ENCODE measurements around the gene RPS5. TPM values are rescaled to one million over a fixed set of nuclear protein-coding genes. Genes with fewer than 3 reads are reported as not detected.

The RPS5 gene
- total RNA-seq, 1 experiment from 2014 or later: 1,982 TPM

DNA sequence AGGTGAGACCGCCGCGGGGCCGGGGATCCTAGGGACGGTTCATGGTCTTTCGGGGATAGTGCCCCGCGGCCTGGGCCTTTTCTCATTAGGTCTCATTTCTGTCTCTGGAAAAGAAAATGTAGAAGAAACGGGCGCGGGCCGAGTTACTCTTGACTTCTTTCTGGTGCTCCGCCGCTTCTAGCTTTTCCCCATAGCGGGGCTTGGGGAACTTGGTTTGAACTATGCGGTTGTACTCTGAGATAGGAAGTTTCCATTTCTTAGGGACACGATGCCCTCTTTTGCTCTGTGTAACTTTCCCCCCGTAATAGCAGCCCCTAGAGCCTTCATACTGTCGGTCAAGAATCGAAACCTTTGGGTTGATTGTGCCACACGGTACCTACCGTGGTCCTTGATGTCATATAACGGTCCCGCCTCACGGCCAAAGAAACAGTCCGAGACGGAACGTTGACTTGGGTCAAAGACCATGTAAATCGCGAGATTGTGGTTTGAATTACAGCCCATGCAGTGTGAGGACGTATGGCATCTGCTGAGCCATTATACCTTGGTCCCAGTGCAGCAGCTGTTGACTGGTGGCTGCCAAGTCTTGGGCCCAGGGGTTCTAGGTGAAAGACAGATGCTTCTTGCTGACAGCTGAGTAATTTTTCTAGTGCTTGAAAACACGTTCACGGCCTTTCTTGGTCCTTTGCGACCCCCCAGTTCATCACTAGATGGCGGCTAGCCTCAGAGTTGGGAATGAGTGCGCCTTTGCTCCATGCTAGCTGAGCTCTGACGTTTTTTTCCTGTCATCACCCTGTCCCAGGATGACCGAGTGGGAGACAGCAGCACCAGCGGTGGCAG, 487 bp downstream of the RPS5 start:
- peak overlapping the region; percentile 62 to 96 for H3K4me3 ChIP-seq (replicated peaks in 1 of 2; ENCODE audit: low read depth in 1 of 2, low read length in 2 of 2)
- POLR2A ChIA-PET: interaction anchor here (0.7 kb wide), 1 partner anchor 25 kb away, joined by 3 read pairs; the partner anchor contains the start of gene ZNF497
- intact Hi-C loops (cut with micrococcal nuclease): no loop called here

DNA sequence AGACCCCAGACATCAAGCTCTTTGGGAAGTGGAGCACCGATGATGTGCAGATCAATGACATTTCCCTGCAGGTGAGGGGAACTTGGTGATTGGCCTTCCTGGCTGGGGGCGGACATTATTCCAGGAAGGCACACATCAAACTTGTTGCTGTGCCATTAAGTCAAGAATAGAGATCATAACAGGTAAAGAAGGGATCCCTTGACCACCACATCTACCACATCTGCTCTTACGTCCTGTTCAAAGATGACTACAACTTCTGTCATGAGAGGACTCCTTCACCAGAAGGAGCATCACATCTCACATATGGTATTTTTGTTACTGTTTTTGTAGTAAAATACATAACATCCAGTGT, 1.1 kb downstream of the RPS5 start:
- Histone ChIP-seq H3K9ac (ENCODE audit: low read length) (peak overlapping the region; percentile 100), H3K79me2 (ENCODE audit: insufficient read depth, low read length) (peaks cover 73% of the 10 kb centered on the region), H3K27me3 (ENCODE audit: insufficient read depth, low read length) (no peaks in the 10 kb centered on the region), H3K9me2 (ENCODE audit: insufficient read depth) (no peaks in the 10 kb centered on the region), H3K4me2 (ENCODE audit: low read length) (peak overlapping the region; percentile 94), H3K4me3 (replicated peaks in 1 of 2; ENCODE audit: low read depth in 1 of 2, low read length in 2 of 2) (peak overlapping the region; percentile 62 to 96), H3K9me3 (ENCODE audit: control insufficient read depth in 1 of 2, insufficient read depth in 1 of 2, low read depth in 1 of 2, low read length in 2 of 2) (no peaks in the 10 kb centered on the region), H3K4me1 (ENCODE audit: control insufficient read depth in 1 of 2, insufficient read depth in 2 of 2, low read length in 2 of 2) (peaks cover 21 to 59% of the 10 kb centered on the region in 2 experiments), H3K27ac (ENCODE audit: low read depth, low read length) (peak overlapping the region; percentile 97), H2AFZ (ENCODE audit: low read depth, low read length, poor library complexity, severe bottlenecking) (no peak overlapping the region), H4K20me1 (ENCODE audit: insufficient read depth) (peaks cover 36% of the 10 kb centered on the region; the same call in 1 of the 2 replicates), H3K36me3 (ENCODE audit: control insufficient read depth in 1 of 2, insufficient read depth in 2 of 2, low read length in 2 of 2) (peaks cover 26 to 53% of the 10 kb centered on the region in 2 experiments; a peak in 3 of 4 replicates)
- TF ChIP-seq ELF1 (IDR thresholded peaks at IDR 0.05; ENCODE audit: borderline replicate concordance, low read depth): no peak
- no peak for TF ChIP-seq SIN3A (IDR thresholded peaks at IDR 0.05; ENCODE audit: low read depth)
- no peak for TF ChIP-seq POLR2A (IDR thresholded peaks at IDR 0.05; ENCODE audit: borderline replicate concordance, extremely low read depth, insufficient read depth, insufficient read length)
- TF ChIP-seq, protein P1, sequence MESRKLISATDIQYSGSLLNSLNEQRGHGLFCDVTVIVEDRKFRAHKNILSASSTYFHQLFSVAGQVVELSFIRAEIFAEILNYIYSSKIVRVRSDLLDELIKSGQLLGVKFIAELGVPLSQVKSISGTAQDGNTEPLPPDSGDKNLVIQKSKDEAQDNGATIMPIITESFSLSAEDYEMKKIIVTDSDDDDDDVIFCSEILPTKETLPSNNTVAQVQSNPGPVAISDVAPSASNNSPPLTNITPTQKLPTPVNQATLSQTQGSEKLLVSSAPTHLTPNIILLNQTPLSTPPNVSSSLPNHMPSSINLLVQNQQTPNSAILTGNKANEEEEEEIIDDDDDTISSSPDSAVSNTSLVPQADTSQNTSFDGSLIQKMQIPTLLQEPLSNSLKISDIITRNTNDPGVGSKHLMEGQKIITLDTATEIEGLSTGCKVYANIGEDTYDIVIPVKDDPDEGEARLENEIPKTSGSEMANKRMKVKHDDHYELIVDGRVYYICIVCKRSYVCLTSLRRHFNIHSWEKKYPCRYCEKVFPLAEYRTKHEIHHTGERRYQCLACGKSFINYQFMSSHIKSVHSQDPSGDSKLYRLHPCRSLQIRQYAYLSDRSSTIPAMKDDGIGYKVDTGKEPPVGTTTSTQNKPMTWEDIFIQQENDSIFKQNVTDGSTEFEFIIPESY (IDR thresholded peaks at IDR 0.05; ENCODE audit: extremely low read depth, insufficient replicate concordance, low read length): no peak
- TF ChIP-seq EZH2phosphoT487 (IDR thresholded peaks at IDR 0.05; ENCODE audit: borderline replicate concordance): no peak
- TF ChIP-seq FOSL1 (IDR thresholded peaks at IDR 0.05; ENCODE audit: low read depth): no peak
- TF ChIP-seq EGR1 (IDR thresholded peaks at IDR 0.05; ENCODE audit: low read depth): no peak
- no peak for TF ChIP-seq TCF7L2 (IDR thresholded peaks at IDR 0.05; ENCODE audit: borderline replicate concordance, extremely low read depth, insufficient read depth, insufficient read length)
- no peak for TF ChIP-seq CBX3 (IDR thresholded peaks at IDR 0.05; ENCODE audit: low read depth)
- TF ChIP-seq, protein P2, sequence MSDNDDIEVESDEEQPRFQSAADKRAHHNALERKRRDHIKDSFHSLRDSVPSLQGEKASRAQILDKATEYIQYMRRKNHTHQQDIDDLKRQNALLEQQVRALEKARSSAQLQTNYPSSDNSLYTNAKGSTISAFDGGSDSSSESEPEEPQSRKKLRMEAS (IDR thresholded peaks at IDR 0.05): no peak
- BruUV-seq (replicated peaks): no TSS peak
- ATAC-seq: no peak
- no peak for DNase-seq (ENCODE audit: low read depth, low spot score)
- ChIA-PET RAD21 (ENCODE audit: low non-redundant PET in 1 of 2, low total read pairs in 2 of 2, uncharacterized antibody in 2 of 2, unreplicated experiment in 2 of 2) (no interaction called here), CTCF (no interaction called here), POLR2A (interaction anchor here (0.7 kb wide), 1 partner anchor 26 kb away, joined by 3 read pairs; the partner anchor contains the start of gene ZNF497)
- intact Hi-C loops (cut with micrococcal nuclease): no loop called here

More for the DNA sequence above, 487 bp downstream of the RPS5 start:
- Histone ChIP-seq H2AFZ (ENCODE audit: low read depth, low read length, poor library complexity, severe bottlenecking) (no peak overlapping the region), H3K36me3 (ENCODE audit: control insufficient read depth in 1 of 2, insufficient read depth in 2 of 2, low read length in 2 of 2) (peaks cover 21 to 47% of the 10 kb centered on the region in 2 experiments; a peak in 3 of 4 replicates), H3K4me2 (ENCODE audit: low read length) (peak overlapping the region; percentile 94), H4K20me1 (ENCODE audit: insufficient read depth) (peaks cover 30% of the 10 kb centered on the region; the same call in 1 of the 2 replicates), H3K79me2 (ENCODE audit: insufficient read depth, low read length) (peaks cover 67% of the 10 kb centered on the region), H3K9me3 (ENCODE audit: control insufficient read depth in 1 of 2, insufficient read depth in 1 of 2, low read depth in 1 of 2, low read length in 2 of 2) (no peaks in the 10 kb centered on the region), H3K27ac (ENCODE audit: low read depth, low read length) (peak overlapping the region; percentile 97), H3K9ac (ENCODE audit: low read length) (peak overlapping the region; percentile 100), H3K4me1 (ENCODE audit: control insufficient read depth in 1 of 2, insufficient read depth in 2 of 2, low read length in 2 of 2) (peaks cover 19 to 53% of the 10 kb centered on the region in 2 experiments), H3K9me2 (ENCODE audit: insufficient read depth) (no peaks in the 10 kb centered on the region), H3K27me3 (ENCODE audit: insufficient read depth, low read length) (no peaks in the 10 kb centered on the region)
- CTCF ChIA-PET: interaction anchor here (0.6 kb wide), 1 partner anchor 160 kb away, joined by 3 read pairs; no protein-coding TSS in a partner anchor
- BruUV-seq (replicated peaks): TSS peak; percentile 61
- no peak for TF ChIP-seq CBX3 (IDR thresholded peaks at IDR 0.05; ENCODE audit: low read depth)
- no peak for TF ChIP-seq FOSL1 (IDR thresholded peaks at IDR 0.05; ENCODE audit: low read depth)
- TF ChIP-seq ELF1 (IDR thresholded peaks at IDR 0.05; ENCODE audit: borderline replicate concordance, low read depth): no peak
- RAD21 ChIA-PET (ENCODE audit: low non-redundant PET in 1 of 2, low total read pairs in 2 of 2, uncharacterized antibody in 2 of 2, unreplicated experiment in 2 of 2): no interaction called here
- DNase-seq (ENCODE audit: low read depth, low spot score): no peak
- ATAC-seq: no peak
